HepG2 (cell line): Measurements from ENCODE around the gene EOGT. TPM values are rescaled to one million over a fixed set of nuclear protein-coding genes. Genes with fewer than 3 reads are reported as not detected.

ENCODE experiments used
- AGO1 ChIP-seq: fragments of 200-400 bp; formaldehyde crosslinking; IDR thresholded peaks from 2 replicates; pipeline ENCODE4 v1.6.1; 2017; ENCODE audit warnings: mild to moderate bottlenecking, low read depth, low read length, moderate library complexity; ENCODE audit not compliant: poor library complexity, severe bottlenecking
- AHDC1 ChIP-seq: sonication (generic); formaldehyde crosslinking; IDR thresholded peaks from 2 replicates; pipeline ENCODE4 v1.5.1; 2020; ENCODE audit warnings: mild to moderate bottlenecking, missing genetic modification reagents, borderline replicate concordance
- CC2D1A ChIP-seq: sonication (generic); formaldehyde crosslinking; IDR thresholded peaks from 2 replicates; pipeline ENCODE4 v1.8.1; 2023; ENCODE audit warnings: mild to moderate bottlenecking, missing genetic modification reagents
- CSRNP2 ChIP-seq: sonication (generic); formaldehyde crosslinking; conservative IDR thresholded peaks from 2 replicates; pipeline ENCODE4 v1.8.0; 2022; ENCODE audit warnings: low read depth, missing genetic modification reagents
- DNMT3B ChIP-seq: conservative IDR thresholded peaks from 2 replicates; pipeline ENCODE4 v1.6.1; 2016; ENCODE audit warnings: missing biosample characterization, control low read depth
- ETS1 ChIP-seq: sonication (generic); formaldehyde crosslinking; IDR thresholded peaks from 2 replicates; pipeline ENCODE4 v1.4.0; 2020; ENCODE audit warnings: missing genetic modification reagents
- IKZF4 ChIP-seq: sonication (generic); formaldehyde crosslinking; IDR thresholded peaks from 2 replicates; pipeline ENCODE4 v1.5.1; 2020; ENCODE audit warnings: borderline replicate concordance, mild to moderate bottlenecking, low read depth, missing genetic modification reagents; ENCODE audit errors: not compliant biosample characterization
- JUND ChIP-seq: sonication (generic); formaldehyde crosslinking; IDR thresholded peaks from 2 replicates; pipeline ENCODE4 v1.8.0; 2022; ENCODE audit warnings: mild to moderate bottlenecking, missing genetic modification reagents
- KAT7 ChIP-seq: IDR thresholded peaks from 2 replicates; pipeline ENCODE4 v1.6.1; 2018; ENCODE audit warnings: borderline replicate concordance, missing compliant biosample characterization
- MLXIP ChIP-seq: sonication (generic); formaldehyde crosslinking; IDR thresholded peaks from 2 replicates; pipeline ENCODE4 v1.9.0; 2021; ENCODE audit warnings: missing genetic modification reagents, borderline replicate concordance
- NR1H2 ChIP-seq: sonication (generic); formaldehyde crosslinking; IDR thresholded peaks from 2 replicates; pipeline ENCODE4 v1.8.1; 2022; ENCODE audit warnings: low read depth, missing genetic modification reagents, borderline replicate concordance
- SAP130 ChIP-seq: IDR thresholded peaks from 2 replicates; pipeline ENCODE4 v1.6.1; 2016; ENCODE audit warnings: low read depth
- ZBTB37 ChIP-seq: sonication (generic); formaldehyde crosslinking; IDR thresholded peaks from 2 replicates; pipeline ENCODE4 v1.4.0; 2020; ENCODE audit warnings: mild to moderate bottlenecking, missing genetic modification reagents
- ZFX ChIP-seq: sonication (generic); formaldehyde crosslinking; IDR thresholded peaks from 2 replicates; pipeline ENCODE4 v1.4.0; 2020; ENCODE audit warnings: mild to moderate bottlenecking, low read depth, missing genetic modification reagents, moderate library complexity
- ZNF614 ChIP-seq: IDR thresholded peaks from 2 replicates; pipeline ENCODE4 v1.6.1; 2018; ENCODE audit warnings: missing biosample characterization, missing genetic modification reagents, inconsistent platforms, borderline replicate concordance
- ZNF788 ChIP-seq: sonication (generic); formaldehyde crosslinking; IDR thresholded peaks from 2 replicates; pipeline ENCODE4 v1.5.0; 2020; ENCODE audit warnings: mild to moderate bottlenecking, missing genetic modification reagents, borderline replicate concordance
- polyA plus RNA-seq, 8 experiments: library from polyadenylated mRNA; depleted of rRNA in 3 of 8; stranded (reverse) in 7 of 8; unstranded in 1 of 8; fragments of >200 nt; fragmentation: Illumina TruSeq in 4 of 8; extraction: Trizol in 4 of 8; gene quantifications; 2 replicates each; pipeline versions ENCODE4 v1.2.1 to v1.2.3, GENCODE V29; 2011 to 2016; ENCODE audit warnings: low read depth in 4 of 8, missing spikeins in 1 of 8, mixed read lengths in 1 of 8; ENCODE audit not compliant: insufficient read depth in 1 of 8
- total RNA-seq, 5 experiments: library from RNA; depleted of rRNA; stranded (reverse); fragments of >200 nt; fragmentation: Illumina TruSeq; extraction: Trizol; gene quantifications; 2 replicates each; pipeline ENCODE4 v1.2.3, GENCODE V29; 2016; ENCODE audit warnings: low read depth in 1 of 5

The EOGT gene
- total and polyA plus RNA-seq, 2 of the 13 experiments (the other 11 are each of a cell fraction or from before 2014, with no cell fraction given) = 4.5 to 18.6 TPM

- no peak for TF ChIP-seq NR1H2 (CRISPR knock-in tag)
- no peak for TF ChIP-seq AGO1
- no peak for TF ChIP-seq ZBTB37 (CRISPR knock-in tag)
- no peak for TF ChIP-seq IKZF4
- 0 out of 2 replicates have a peak, but pooled peaks have one; percentile 22 for TF ChIP-seq AHDC1 (CRISPR knock-in tag)
- TF ChIP-seq JUND = no peak
- no peak for TF ChIP-seq MLXIP (CRISPR knock-in tag)
- no peak for TF ChIP-seq ETS1 (CRISPR knock-in tag)
- no peak for TF ChIP-seq ZNF614
- TF ChIP-seq ZFX (CRISPR knock-in tag) = no peak
- TF ChIP-seq KAT7 (CRISPR knock-in tag) = no peak
- TF ChIP-seq ZNF788 (CRISPR knock-in tag) = no peak
- peak; percentile 36 for TF ChIP-seq SAP130
- no peak for TF ChIP-seq CSRNP2 (CRISPR knock-in tag)
- TF ChIP-seq DNMT3B (CRISPR knock-in tag) = no peak
- TF ChIP-seq CC2D1A (CRISPR knock-in tag) = no peak
These were observed 77.7 kb downstream of the EOGT start (continued) for GRCh38 chr3:68935778-68936177.
